ENCODE results near the gene GAREM1.

Gene GAREM1

GRCh38 chr18:32381761-32382160 lies 88.9 kb downstream of the GAREM1 start:
- no peak overlapping the region for H3K4me3 ChIP-seq (ENCODE audit: low read depth, low read length)
- TF ChIP-seq CTCF (IDR thresholded peaks at IDR 0.05; ENCODE audit: borderline replicate concordance, insufficient read depth, low read depth, low read length), result no peak

- TF ChIP-seq CTCF (IDR thresholded peaks at IDR 0.05; ENCODE audit: borderline replicate concordance, insufficient read depth, low read depth, low read length), result no peak
- H3K4me3 ChIP-seq (ENCODE audit: low read depth, low read length), result no peak overlapping the region
Observed at GRCh38 chr18:32380559-32380958, 90.1 kb downstream of the GAREM1 start.

- no peak overlapping the region for H3K4me3 ChIP-seq (ENCODE audit: low read depth, low read length)
- TF ChIP-seq CTCF (IDR thresholded peaks at IDR 0.05; ENCODE audit: borderline replicate concordance, insufficient read depth, low read depth, low read length), result no peak
Observed at GRCh38 chr18:32379891-32380290, 90.8 kb downstream of the GAREM1 start.

- no peak for TF ChIP-seq CTCF (IDR thresholded peaks at IDR 0.05; ENCODE audit: borderline replicate concordance, insufficient read depth, low read depth, low read length)
- H3K4me3 ChIP-seq (ENCODE audit: low read depth, low read length), result no peak overlapping the region
Observed at GRCh38 chr18:32378705-32379104, 92.0 kb downstream of the GAREM1 start.

- no peak overlapping the region for H3K4me3 ChIP-seq (ENCODE audit: low read depth, low read length)
- no peak for TF ChIP-seq CTCF (IDR thresholded peaks at IDR 0.05; ENCODE audit: borderline replicate concordance, insufficient read depth, low read depth, low read length)
Observed at GRCh38 chr18:32373995-32374394, 96.7 kb downstream of the GAREM1 start.

- H3K4me3 ChIP-seq (ENCODE audit: low read depth, low read length), result no peak overlapping the region
- no peak for TF ChIP-seq CTCF (IDR thresholded peaks at IDR 0.05; ENCODE audit: borderline replicate concordance, insufficient read depth, low read depth, low read length)
Observed at GRCh38 chr18:32373505-32373904, 97.2 kb downstream of the GAREM1 start.

- H3K4me3 ChIP-seq (ENCODE audit: low read depth, low read length), result no peak overlapping the region
- TF ChIP-seq CTCF (IDR thresholded peaks at IDR 0.05; ENCODE audit: borderline replicate concordance, insufficient read depth, low read depth, low read length), result no peak
Observed at GRCh38 chr18:32372381-32373061, 98.2 kb downstream of the GAREM1 start.
